GM20431 (cell line): ENCODE data around the gene INHBA.

Source experiments
- in situ Hi-C: fragments of 300-500 bp; cut with MseI, MboI; formaldehyde crosslinking; loops from one replicate; pipeline ENCODE4 v1.15.0; 2020; ENCODE audit warnings: low sequenced_read_pairs; ENCODE audit not compliant: unreplicated experiment

INHBA gene

DNA sequence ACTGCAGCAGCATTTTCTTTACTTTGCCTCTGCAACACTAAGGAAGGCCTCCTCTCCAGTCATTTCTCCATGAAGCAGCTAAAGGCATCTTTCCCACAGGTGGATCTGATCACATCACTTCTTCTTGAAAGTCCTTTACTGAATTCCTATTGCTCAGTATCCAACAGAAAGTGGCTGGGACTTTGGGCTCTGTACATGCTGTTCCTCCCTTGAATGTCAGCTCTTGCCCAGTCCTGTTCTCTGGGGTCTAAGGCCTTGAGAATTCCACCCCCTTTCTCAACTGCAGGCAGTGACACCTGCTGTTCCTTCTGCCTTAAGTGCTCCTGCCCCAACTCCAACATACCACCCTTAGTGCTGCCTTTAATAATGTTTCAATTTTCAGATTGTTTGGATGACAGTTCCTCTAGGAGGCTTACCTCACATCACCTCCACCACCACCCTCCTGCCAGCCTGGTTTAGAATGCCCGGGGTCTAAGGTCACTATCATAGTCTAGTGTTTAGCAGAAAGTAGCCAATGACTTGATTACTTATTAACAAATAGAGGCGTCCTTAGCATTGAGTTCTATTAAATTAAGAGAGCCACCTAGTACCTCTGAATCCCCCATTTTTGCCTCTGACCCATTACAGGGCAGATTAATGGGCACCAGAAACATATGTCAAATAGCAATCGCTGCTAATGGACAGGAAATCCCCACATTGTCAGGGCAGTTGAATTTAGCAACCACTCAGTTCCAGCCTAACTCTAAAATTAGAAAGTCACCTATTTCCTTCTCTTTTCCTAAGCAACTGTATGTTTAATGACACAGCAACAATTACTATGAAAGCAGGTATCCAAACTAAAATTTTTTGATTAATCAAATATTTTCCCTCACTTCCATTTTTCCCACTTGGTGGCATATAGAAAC lies 11.4 kb downstream of the INHBA start:
- in situ Hi-C loops = no loop called here

DNA sequence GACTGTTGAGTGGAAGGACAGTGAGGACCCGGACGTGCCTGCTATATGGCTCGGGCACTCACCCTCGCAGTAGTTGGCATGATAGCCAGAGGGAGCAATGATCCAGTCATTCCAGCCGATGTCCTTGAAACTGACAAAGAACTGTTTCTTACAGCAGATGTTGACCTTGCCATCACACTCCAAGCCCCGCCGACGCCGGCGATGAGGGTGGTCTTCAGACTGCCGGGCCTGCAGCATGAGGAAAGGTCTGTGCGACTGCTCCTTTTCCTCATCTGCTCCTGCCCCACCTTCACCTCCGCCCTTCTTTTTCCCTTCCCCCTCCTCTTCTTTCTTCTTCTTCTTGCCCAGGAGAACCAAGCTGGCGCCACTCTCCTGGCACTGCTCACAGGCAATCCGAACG lies 13.1 kb downstream of the INHBA start:
- in situ Hi-C loops = no loop called here

DNA sequence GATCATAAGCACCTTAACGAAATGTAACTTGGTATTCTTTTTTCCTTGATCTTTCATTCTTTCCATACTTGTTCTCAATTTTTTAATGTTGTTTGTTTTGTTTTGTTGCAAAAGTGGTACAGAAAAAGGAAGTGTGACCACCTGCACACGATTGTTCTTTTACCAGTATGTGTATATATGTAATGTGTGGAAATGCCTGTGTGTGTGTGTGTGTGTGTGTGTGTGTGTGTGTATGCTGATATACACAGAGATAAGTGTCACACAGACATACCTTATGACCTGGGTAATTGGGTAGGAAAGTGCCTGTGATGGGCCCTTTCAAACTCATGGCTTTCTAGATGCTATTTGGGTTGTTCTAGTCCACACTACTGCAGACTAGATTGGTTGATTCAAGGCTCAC lies 14.0 kb downstream of the INHBA start:
- in situ Hi-C loops = no loop called here

DNA sequence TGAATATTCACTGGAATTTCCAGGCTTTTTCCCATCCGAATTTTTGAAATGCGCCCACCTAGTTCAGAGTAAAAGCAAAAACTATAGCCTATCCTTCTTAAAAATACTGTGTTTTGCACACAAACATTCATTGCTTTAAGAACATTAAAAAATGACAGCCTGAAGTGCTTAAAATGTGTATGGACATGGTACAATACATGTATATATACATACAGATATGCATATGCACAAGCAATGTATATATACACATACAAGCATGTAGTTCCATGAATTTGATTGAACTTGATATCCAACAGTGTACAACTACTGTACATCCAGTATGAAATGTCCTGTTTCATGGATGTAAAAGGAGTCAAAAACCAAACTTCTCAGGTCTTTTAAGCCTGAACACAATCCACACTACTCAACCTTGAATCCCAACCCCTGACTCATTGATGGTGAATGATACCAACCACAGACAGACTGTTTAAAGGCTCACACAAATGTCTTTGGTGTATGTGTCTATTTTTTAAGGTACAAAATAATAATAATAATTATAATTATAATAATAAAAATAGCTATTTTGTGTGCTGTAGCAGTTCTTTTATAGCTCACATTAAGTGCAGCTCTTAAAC lies 14.8 kb downstream of the INHBA start:
- in situ Hi-C loops = no loop called here

DNA sequence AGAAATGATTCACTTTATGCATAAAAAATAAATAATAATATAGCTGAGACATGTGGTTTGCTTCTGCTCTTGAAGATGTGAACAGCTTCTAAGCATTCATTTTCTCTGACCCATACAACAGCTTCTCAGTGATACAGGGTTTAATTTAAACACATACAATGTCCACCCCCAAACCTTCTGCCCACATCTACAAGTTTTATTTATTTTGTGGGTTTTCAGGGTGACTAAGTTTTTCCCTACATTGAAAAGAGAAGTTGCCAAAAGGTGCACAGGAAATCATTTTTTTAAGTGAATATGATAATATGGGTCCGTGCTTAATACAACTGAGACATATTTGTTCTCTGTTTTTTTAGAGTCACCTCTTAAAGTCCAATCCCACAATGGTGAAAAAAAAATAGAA lies 17.2 kb downstream of the INHBA start:
- in situ Hi-C loops = no loop called here

DNA sequence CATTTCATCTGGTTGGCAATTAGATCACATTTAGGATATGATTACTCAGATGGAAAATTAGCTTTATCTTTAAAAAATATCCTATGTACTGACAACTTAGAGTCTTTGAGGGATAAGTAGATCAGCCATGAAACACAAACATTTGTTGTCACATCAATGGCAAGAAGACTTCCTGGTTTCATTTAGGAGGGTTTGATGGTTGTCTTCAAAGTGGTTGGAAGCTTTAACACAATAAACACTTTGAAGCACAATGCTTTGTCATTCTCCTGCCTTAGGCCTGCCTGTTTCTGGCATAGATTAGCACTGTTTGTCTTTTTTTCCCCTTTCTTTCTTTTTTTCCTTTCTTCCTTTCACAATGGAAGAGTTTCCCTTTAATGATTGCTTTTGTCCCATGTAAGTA lies 20.5 kb downstream of the INHBA start:
- in situ Hi-C loops = no loop called here

DNA sequence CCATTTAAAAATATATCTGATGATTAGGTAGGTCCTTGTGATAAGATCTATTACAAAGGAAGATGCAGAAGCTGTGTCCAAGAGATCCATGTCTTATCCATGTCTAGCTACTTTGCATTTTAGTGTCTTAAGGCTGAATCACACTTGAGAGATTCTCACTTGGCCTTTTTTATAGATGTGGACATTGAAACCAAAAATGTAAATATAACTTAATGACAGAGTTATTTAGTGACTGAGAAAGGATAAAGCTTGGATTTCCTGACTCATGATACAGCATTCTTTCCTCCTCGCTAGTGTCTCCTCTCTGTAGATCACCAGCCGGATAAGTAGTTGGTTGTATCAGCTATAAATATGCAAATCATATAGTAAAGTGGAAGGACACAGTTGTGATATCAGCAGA lies 23.3 kb downstream of the INHBA start:
- in situ Hi-C loops = no loop called here

DNA sequence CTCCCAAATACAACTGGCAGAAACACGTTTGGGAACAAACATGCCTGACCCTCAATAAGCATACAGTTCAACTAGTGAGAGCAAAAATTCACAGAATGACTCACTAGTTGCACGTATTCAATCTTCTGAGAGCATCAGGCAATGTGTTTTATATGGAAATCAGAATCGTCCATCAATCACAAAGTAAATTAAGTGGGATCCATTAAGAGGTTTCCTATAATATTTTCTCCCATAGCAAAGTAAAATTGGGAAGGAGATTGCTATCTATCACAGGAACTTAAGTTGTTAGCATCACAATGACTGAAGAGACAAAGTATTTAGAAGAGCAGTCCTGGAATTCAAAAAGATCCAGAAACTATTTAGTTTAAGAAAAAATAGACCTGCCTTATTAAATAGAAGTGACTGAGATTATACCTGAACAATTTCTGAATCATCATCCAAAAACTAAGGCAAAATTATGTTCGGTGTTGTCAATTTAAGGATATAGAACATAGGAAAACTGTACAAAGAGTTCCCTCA lies 28.3 kb downstream of the INHBA start:
- in situ Hi-C loops = no loop called here

DNA sequence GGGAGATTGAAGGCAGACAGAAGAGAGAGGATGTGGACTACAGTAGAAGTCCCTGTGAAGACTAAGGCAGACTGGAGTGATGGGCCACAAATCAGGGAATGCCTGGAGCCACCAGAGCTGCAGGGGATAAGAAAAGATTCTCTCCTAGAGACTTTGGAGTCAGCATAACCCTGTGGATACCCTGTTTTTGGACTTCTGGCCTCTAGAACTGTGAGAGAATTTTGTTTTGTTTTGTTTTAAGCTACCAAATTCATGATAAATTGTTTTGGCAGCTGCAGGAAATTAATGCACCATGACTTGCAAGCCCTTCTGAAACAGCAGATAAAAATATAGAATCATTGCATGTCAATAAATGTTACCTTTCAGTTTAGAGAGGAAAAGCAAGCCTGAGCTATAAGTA lies 41.3 kb downstream of the INHBA start:
- in situ Hi-C loops = no loop called here

DNA sequence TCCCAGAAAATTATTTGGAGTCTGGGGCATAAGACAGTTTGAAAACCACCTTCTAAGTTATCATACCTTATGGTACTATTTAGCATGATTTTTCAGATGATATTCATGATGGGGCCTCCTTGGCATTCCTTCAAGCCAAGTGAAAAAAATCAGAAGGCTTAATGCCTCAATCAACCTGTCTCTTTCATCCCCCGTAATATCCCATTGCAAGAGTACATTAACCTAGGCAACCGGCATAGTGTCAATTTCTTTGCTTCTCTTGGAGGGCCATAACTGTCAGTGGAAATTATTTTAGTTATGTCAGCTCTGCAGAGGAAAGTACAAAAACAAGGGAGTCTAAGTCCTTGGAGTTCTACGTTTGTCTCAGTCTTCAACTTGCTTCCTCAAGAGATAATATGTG lies 43.4 kb downstream of the INHBA start:
- in situ Hi-C loops = no loop called here

DNA sequence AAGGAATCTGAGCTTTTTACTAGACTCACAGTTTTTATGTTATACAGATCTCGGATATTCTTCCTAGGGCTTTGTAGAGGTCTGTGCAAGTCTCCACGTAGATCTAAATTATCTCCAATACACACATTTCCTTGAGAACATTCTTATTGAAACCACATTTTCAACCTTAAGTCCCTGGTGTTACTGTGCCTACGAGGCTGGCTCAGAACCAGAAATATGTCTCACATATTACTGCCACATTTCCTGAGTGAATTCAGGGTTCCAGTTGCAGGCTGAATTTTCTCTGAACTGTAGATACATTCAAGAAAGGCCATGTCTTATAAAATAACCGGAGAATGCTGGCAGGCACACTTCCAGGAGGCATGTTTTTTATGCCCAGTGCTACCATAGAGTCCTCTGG lies 46.5 kb downstream of the INHBA start:
- in situ Hi-C loops = no loop called here

DNA sequence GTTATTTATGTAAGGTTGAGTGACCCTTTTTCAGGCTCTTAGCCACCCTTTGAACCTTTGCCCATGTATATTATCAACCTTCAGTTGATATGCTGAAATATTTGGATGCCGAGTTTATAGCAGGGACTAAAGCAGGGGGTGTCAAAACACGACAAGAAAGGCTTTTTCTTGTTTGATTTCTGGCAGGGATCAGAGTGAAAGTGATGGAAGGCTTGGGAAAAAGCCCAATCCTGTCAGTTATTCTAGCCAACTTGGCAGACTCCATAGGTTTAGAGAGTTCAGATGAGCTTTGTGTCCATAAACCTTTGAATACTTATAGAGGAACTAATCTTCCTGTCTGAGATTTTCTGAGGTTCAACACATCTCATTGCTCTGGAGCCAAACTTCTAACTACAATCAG lies 47.5 kb downstream of the INHBA start:
- in situ Hi-C loops = no loop called here

DNA sequence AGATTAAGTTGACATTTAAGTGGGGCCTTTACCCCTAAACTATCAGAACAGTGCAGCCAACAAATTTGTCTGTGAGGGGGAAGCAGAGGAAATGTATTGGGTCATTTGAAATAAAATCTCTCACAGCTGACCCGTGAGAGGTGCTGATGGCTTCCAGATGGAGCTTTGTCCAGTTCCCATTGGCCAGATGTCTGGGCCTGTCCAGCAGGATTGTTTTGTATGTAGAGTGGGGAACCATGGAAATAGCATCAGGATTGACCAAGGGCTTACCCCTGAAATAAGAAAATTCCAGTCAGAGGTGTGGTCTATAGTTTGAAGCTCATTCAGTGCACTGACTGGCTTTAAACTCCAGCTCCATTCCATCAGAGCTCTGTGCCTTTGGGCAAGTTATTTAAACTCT lies 50.6 kb downstream of the INHBA start:
- in situ Hi-C loops = no loop called here

DNA sequence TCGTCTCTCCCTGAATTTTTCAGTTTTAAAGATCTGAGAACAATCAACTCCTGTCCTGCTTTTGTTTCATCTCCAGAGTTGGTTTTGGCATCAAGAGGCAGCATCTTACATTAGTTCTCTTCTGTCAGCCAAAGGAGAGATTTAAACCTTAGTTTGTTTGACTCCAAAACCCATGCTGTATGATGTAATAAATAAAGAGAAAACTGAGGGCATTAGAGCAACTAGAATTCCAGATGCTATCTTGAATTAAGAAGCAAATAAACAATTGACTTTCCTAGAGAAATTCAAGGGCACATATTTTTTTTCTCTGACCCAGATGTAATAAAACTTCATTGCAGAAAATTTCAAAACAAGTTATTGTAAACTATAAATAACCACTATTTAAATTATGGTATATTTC lies 54.4 kb downstream of the INHBA start:
- in situ Hi-C loops = no loop called here

DNA sequence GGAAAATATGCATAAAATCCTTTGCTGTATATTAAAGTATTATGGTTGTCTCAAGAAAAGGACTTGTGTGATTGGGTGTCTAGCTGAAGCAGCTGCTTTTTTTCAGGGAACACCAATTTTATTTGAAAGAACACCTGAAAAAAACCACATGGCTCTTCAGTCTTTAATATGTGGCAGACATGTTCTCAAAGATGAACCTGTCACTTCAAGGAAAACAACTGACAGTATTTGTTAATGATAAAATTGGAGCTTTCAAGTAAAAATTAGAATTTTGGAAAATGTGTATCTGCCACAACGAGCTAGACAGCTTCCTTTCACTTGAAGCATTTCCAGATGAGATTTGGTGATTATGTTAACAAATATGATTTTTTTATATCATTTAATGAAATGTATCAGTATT lies 59.3 kb downstream of the INHBA start:
- in situ Hi-C loops = no loop called here

DNA sequence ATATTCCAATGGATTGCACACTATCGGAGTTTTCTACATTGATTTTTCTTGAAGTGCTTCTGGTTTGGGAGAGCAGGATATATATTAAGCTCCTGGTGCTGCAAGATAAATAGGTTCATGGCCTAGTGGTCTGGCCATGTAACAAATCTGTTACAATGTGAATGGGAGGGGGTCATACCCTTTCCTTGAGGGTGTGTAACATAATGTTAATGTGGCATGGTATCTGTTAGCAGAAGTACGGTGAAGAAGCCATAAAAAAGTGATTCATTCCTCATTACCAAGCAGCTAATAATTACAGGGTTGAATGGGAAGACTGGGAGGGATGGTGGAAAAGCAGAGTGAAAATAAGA lies 61.2 kb downstream of the INHBA start:
- in situ Hi-C loops = no loop called here

DNA sequence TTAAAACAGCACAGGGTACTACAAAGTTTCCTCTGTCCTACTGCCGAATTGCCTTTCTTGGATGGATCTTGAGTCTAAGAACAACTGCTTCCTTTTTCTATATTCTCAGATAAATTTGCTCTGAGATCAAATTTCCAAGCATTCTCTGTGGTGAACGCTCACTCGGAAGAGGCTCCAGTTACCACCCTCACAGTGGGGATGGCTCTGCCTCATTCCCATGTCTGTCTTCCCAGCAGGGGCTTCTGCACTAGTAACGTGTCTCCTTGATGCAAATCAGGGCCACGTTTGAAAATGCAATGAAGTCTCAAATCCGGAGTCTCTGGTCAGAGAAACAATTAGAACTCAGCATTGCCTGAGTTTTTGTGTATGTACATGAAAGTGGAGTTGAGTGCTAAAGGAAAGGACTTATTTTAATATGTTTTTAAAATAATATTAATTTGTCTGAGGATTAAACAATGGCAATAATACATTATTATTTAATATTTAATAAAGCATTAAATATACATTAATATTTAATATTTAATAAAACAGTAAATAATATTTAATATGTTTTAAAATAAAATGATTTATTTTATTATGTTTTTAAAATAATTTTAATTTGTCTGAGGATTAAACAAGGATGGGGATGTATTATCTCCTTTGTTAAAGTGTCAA lies 61.8 kb downstream of the INHBA start:
- in situ Hi-C loops = no loop called here

DNA sequence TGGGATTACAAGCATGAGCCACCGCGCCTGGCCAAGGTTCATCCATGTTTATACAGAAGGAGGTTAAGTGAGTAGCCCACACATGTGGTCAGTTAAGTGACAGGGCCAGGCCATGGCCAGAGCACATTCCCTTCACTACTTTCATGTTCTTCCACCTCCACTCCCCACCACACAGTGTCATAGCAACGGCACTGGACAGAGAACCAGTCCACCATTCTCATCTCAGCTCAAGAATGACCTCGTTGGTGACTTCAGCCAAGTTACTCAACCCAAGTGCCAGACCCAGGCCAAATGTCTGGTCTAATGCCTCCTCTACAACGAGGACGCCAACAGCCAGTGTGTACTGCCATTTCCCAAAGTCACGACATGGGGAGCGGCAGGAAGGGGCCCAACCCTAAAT lies 62.4 kb downstream of the INHBA start:
- in situ Hi-C loops = no loop called here

DNA sequence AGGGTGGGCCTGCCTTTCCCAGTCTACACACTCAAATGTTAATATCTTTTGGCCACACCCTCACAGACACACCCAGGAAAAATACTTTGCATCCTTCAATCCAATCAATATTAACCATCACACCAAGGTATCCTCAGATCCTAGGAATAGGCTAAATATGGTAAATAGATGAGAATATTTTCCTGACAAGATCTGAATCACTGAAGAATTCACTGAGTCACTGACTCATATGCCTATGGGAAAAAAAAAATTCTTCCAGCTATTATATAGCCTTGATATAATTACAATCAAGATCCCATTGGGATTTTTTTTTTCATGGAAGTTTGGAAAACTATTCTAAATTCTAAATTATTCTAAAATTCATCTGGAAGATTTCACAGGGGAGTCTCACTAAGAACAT lies 65.8 kb downstream of the INHBA start:
- in situ Hi-C loops = no loop called here
